ENCODE results near the gene CERT1. TPM values are rescaled to one million over a fixed set of nuclear protein-coding genes. Genes with fewer than 3 reads are reported as not detected.

CERT1 gene
- total RNA-seq, 1 donor from 2014 or later, result 49.6 TPM

DNA sequence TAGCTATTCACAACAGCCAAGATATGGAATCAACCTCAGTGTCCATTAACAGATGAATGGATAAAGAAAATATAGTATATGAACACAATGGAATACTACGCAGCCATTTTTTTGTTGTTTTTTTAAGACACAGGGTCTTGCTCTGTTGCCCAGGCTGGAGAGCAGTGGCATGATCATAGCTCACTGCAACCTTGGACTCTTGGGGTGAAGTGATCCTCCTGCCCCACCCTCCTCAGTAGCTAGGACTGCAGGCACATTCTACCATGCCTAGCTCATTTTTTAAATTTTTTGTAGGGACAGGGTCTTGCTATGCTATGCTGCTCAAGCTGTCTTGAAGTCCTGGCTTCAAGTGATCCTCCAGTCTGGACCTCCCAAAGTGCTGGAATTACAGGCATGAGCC lies 38.5 kb downstream of the CERT1 start:
- no peak for DNase-seq

DNA sequence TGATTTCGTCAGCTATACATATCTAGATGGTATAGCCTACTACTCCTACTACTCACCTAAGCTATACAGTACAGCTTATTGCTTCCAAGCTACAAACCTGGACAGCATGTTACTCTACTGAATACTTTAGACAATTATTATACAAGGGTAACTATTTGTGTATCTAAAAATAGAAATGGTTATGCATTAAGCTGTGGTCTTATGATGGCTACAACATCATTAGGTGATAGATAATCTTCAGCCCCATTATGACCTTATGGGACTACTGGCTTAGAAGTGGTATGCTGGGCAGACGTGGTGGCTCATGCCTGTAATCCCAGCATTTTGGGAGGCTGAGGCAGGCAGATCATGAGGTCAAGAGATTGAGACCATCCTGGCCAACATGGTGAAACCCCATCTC lies 40.2 kb downstream of the CERT1 start:
- no peak for DNase-seq

DNA sequence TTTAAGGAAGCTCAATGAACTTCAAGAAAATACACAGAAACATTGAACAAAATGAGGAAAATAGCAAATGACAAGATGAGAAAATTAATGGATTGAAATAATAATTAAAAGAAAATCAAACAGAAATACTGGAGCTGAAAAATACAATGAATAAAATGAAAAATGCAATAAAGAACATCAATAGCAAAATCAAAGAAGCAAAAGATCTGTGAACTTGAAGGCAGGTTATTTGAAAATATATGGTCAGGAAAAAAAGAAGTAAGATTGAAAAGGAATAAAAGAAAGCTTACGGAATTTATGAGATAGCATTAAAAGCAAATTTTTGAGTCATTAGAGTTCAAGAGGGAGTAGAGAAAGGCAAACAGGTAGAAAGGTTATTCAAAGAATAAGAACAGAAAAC lies 42.4 kb downstream of the CERT1 start:
- DNase-seq, result no peak

DNA sequence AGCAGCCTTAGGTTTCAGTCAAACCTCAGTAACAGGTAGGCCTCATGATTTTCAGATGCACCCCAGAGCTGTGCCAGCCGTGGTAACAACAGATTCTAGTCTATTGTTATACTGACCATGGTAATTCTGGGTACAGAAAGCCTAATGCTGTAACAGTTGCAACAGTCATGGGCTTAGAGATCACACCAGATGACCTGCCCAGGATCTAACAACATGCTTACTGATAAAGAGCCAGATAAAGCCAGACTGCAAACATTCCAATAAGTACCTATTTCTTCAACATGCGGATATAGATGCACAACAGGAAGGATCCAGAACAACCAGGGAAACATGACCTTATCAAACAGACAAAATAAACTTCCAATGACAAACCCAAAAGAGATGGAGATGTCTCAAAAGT lies 42.8 kb downstream of the CERT1 start:
- no peak for DNase-seq

DNA sequence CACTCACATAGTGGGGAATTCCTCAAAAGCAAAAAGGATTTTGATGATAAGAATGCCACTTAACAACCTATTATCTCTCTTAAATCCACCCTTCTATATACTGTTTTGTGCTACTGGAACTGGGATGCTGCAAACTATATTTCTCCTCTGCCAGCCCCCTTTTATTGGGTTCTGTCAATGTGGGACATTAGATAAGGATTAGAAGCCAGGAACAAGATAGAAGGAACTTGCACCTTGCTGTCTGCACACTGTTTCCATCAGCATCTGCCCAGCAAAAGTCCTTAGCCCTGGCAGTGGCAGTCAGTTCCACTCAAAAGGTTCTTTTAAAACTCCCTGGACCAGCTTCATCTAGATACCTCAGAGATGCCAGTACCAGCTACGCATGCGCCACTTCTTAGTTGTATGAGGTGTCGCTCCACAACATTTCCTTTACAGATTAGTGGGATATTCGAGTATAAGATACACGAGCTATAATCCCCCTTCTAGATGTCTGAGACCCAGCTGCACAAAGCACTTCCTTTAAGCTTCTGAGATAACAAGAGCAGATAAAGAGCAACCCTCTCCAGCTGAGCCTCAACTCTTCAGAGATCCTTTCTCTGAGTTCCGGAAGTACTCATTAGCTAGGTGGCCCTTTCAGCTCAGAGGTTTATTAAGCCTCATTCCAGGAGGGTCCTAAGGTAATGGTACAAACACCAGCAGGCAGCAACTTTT lies 45.3 kb downstream of the CERT1 start:
- no peak for DNase-seq

DNA sequence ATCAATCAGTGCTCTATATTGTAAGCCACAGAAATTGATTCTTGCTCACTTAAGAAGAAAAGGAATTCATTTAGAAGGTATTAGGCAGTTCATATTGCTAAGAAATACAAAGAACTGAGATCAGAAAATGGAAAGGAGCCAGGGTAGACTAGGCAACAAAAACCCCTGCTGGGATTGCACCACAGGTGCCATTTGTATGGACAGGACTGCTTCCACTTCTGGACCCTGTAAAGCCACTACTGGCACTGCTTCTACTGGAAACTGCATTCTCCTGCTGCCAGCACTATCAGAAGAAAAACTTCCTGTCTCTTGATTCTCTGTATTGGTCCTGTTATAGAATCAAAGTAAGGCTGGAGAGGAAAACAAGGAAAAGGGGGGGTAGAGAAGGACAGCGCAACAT lies 45.9 kb downstream of the CERT1 start:
- DNase-seq, result no peak

DNA sequence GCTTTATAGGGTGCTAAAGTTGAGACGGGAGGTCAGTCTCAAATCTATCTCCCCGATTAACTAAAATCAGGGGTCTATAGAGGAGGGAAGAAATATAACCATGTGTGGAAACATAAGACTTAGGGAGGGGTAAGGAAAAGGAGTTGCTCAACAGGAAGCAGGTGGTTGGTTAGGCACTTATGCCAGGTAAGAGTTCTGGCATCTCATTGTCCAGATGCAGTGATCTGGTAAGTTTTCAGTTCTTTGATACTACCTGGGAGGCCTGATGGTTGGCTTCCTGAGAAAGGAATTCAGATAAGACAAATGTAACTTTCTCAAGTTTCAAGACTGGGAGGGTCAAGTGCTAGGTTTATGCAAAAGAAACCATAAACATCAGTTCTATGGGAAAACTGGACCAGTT lies 47.7 kb downstream of the CERT1 start:
- DNase-seq, result no peak

DNA sequence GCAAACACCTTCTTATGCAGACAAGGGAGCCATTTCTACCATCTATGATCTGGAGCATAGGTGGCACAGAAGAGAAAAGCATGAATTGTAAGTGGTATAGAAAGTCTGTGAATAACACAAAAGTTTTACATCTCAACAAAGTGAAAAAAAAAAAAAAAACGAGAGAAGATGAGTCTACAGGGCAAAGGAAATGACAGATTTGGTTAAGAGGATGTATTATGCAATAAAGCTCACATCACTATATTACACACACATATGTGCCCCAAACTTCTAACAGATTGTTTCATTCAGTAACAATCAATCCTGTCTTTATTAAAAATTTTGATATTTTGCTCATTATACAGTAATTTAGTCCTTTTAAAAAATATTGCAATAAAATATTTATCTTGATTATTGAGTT lies 49.8 kb downstream of the CERT1 start:
- DNase-seq, result no peak

DNA sequence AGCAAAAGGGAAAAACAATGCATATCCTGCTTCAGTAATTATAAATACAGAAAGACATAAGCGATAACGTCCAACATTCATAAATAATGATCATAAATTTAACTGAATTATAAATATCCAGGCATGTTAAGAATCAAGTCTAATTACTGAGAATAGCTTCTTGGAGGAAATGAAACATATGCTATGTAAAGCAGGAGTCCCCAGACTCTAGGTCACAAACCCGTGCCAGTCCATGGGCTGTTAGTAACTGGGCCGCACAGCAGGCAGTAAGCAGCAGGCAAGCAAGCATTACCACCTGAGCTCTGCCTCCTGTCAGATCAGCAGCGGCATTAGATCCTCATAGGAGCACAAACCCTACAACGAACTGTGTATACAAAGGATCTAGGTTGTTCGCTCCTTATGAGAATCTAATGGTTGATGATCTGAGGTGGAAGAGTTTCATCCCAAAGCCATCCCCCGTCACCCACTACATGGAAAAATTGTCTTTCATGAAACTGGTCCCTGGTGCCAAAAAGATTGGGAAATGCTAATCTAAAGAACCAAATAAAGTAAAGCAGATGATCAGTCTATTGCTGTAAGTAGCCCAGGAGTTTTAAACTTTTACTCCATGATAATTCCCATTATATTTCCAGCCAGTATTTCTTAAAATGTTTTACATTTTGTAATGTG lies 50.4 kb downstream of the CERT1 start:
- no peak for DNase-seq

DNA sequence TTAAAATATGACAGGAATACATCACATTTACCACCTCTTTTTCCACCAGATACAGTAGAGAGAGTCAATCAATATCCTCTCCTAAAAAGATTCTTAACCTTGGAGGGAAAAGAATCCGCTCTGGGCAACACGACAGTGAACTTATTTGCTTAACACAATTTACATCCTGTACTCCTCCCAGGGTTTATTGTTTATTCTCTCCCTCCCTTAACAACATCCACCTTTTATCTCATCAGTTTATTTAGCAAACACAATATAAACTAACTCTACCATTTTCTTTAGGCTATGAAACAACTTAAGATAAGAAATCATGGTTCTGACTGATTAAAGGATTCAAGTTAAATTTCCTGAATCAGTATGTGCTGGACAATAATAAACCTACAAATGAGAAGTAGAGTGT lies 50.9 kb downstream of the CERT1 start:
- DNase-seq, result no peak

DNA sequence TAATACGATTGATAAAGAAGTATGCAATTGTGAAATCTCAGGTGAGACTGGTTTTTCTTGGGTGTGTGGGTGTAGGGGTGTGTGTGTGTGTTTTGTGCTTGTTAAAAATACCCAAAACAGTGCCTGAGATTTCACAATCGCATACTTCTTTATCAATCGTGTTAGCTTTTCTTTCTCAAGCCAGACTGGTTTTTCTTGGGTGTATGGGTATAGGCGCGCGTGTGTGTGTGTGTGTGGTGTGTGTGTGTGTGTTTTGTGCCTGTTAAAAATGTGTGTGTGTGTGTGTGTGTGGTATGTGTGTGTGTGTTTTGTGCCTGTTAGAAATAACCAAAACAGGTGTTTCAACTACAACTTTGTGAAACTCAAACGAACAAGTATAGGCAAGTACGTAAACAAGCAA lies 53.7 kb downstream of the CERT1 start:
- DNase-seq, result no peak

DNA sequence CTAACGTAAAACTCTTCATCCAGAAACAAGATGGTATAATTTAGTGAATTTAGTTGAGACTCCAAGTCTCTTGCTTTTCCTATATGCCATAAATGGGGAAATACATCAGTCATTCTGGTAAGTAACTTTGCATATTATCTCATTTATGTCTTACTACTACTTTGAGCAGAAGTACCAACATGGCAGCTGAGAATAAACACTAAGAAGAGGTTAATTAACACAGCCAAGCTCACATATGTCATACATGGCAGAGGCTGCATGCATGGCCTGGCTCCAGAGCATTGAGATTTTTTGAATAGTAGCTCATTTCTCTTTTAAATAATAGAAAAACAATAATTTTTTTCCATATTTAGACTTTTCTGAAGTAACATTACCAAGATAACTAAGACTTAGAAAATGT lies 54.3 kb downstream of the CERT1 start:
- no peak for DNase-seq

DNA sequence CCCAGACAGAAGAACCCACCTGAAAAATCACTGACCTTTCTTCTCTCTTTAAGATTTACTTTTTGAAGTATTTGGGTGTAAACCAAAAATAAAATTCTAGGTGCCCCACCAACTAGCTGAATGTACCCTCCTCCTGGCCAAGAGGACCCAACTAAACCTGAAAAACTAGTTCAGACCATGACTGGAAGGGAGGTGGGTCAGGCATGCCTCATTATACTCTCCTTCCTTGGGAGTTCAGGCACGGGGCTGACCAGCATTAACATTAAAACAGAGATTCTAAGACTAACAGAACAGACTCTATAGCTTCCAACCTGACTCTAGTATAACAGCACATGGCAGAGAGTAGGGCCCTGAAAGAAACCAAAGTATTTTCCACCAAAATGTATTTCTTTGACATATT lies 61.4 kb downstream of the CERT1 start:
- no peak for DNase-seq

DNA sequence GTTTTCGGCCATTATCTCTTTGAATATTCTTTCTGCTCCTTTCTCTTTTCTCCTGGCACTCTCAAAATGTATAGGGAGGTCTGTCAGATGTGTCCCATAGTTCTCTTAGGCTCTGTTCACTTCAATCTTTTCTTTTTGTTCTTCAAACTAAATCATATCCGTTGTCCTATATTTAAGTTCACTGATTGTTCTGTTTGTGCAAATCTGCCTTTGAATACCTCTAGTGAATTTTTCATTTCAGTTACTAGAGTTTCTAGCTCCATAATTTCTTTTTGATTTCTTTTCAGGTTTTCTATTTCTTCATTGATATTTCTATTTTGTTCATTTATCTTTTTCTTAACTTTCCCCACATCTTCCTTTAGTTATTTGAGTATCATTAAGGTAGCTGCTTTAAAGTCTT lies 65.4 kb downstream of the CERT1 start:
- no peak for DNase-seq

DNA sequence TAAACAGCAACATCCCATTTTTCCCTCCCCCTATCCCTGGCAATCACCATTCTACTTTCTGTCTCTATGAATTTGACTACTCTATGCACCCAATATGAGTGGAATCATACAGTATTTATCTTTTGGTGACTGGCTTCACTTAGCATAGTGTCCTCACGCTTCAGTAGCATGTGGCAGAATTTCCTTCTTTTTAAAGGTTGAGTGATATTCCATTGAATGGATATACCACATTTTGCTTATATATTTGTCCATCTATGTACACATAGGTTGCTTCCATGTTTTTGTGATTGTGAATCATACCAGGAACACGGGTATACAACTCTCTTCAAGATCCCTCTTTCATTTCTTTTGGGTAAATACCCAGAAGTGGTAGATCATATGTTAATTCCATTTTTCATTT lies 69.9 kb downstream of the CERT1 start:
- no peak for DNase-seq

DNA sequence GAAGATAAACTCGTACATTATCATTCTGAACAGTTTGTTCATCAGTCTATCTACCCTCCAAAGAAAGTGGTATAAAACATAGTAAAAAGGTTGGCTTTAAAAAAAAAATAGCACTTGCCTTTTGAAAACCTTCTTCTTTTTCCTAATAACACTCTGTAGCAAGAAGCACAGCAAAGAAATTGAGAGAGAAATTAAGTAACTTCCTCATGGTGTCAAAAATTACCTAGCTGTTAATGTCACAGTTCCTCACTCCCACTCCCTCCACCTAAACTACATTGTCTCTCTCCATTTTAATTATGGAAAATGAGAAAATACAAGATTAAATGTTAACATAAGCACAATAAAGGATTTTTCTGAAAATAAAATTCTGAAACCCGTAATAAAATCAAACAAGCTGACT lies 72.2 kb downstream of the CERT1 start:
- no peak for DNase-seq

DNA sequence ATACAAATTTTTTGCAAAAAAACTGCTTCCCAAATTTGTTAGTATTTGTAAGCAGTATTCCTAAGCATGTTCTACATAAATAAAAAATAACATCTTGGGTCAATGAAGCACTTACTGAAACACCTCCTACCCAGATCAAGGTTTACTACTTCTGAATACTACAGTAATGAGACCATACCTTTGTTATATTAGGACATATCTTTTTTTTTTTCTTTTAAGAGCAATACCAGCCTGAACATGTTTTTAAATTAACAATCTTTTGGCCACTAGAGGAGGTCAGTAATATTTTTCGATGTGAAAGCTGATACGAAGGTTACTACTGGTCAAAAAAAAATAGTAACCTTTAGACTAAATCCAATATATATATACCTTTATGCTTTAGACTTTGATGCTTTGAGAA lies 72.7 kb downstream of the CERT1 start:
- no peak for DNase-seq

DNA sequence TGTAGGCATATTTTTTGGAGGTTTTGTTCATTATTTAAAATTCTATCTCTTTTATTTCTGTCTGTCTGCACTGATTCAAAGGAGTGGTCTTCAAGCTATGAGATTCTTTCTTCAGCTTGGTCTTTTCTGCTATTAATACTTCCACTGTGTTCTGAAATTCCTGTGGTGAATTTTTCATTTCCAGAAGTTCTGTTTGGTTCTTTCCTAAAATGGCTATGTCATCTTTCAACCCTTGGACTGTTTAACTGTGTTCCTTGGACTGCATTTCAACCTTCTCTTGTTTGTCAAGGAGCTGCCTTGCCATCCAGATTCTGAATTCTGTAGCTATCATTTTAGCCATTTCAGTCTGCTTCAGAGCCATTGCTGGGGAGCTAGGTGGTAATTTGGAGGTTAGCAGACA lies 76.3 kb downstream of the CERT1 start:
- no peak for DNase-seq

DNA sequence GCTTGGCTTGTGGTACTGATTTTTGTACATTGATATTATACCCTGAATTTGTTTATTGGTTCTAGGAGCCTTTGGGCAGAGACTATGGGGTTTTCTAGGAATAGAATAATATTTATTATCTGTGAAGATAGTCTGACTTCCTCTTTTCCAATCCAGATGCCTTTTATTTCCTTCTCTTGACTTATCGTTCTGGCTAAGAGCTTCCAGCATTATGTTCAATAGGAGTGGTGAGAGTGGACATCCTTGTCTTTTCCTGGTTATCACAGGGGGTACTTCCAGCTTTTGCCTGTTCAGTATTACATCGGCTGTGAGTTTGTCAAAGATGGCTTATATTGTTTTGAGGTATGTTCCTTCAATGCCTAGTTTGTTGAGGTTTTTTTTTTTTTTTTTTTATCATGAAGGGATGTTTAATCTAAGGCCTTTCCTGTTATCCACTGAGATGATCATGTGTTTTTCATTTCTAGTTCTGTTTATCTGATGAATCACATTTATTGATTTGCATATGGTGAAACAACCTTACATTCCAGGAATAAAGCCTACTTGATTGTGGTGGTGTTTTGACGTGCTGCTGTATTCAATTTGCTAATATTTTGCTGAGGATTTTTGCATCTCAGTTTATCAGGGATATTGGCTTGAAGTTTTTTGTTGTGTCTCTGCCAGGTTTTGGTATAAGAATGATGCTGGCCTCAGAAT lies 77.5 kb downstream of the CERT1 start:
- DNase-seq, result no peak

DNA sequence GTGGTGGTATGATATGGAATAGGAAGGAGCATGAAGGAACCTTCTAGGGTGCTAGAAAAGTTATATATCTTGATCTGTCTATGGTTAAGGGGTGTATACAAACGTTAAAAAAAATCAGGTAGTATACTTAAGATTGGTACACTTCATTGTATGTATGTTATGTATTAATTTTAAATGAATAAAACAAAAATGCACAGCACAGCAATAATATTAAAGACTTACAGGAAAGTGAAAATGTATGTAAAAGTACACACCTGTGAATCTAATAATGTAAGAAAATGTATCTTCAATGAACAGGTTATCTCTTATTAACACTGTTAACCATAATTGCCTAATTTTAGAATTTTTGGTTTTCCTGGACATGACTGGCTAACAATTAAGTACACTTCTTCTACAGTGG lies 97.2 kb downstream of the CERT1 start:
- DNase-seq, result no peak

DNA sequence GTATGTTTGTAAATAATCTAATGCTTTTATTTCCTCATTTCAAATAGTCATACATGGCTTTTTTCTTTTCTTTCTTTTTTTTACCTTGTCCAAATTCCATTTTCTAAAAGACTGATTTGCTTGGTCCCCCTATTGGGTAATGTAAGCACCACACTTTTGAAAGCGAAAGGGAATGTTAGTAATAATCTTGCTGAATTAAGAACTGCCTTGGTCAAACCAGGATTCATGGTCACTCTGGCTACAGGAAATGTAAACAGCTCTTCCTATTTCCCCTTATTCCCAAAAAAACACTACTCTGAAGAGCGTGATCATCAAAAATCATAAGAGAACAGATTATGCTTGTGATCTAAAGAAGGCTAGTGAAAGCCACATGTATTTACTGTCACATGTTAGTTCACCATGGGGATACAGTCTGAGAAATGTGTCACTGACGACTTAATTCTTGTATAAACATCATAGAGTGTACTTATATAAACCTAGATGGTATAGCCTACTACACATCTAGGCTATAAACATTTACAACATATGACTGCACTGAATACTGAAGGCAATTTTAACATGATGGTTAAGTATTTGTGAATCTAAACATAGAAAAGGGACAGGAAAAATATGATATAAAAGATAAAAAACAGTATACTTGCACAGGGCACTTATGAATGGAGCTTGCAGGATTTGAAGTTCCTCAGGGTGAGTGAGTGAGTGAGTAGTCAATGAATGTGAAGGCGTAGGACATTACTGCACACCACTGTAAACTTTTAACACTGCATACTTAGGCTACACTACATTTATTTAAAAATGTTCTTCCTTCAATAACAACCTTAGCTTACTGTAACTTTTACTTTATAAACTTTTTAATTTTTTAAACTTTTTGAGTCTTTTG lies 99.1 kb downstream of the CERT1 start:
- DNase-seq, result no peak

DNA sequence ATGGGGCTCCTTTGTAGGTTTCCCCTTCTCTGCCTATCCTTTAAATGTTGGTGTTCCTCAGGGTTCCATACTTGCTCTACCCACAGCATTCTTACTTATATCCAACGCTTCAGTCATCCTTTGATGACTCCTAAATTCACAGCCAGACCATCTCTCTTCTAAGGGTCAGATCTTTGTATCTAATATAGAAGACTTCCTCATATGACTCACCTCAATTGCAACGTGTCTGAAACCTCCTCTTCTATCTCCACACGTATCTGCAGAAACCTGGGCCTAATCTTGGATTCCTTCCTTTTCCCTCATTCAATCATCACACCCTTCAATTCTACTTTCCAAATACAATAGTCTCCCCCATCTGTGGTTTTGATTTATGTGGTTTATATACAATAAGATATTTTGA lies 106.1 kb downstream of the CERT1 start:
- DNase-seq, result no peak

DNA sequence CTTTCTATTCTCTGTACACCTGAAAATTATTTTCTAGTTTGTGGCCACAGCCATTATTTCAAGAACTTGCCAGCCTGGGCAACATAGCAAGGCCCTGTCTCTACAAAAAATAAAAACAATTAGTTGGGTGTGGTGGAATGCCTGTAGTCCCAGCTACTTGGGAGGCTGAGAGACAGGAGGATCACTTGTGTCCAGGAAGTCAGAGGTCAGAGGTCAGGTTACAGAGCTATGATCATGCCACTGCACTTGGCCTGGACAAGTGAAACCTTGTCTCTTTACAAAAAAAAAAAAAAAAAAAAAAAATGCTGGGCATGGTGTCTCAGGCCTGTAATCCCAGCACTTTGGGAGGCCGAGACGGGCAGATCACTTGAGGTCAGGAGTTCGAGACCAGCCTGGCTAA lies 116.2 kb downstream of the CERT1 start:
- no peak for DNase-seq

Measured in occipital lobe (tissue), 2 donors.